Left colon (tissue), 2 donors: Measurements from ENCODE around the gene EVPLL. TPM values are rescaled to one million over a fixed set of nuclear protein-coding genes. Genes with fewer than 3 reads are reported as not detected.
"Not testable (repeated sequence)": the region's sequence is repeated elsewhere in the genome, so short reads cannot be mapped to it uniquely, and the experiment has no call there.

Experiments
- ATAC-seq: fragments of 200-7000 bp; cut with Tn5 transposase; one replicate; pipeline ENCODE4 v1.9.1; 2020; ENCODE audit warnings: mild to moderate bottlenecking, moderate library complexity
- DNase-seq, 2 donors: peaks; one replicate each; pipeline ENCODE4 v3.0.0-alpha.2; 2020
- intact Hi-C, 2 donors: fragments of 100-400 bp; cut with DNase I in 1 of 2; cut with micrococcal nuclease in 1 of 2; formaldehyde crosslinking; loops; one replicate each; pipeline versions ENCODE4 v1.11.2 to v1.14.0; 2022; cut with DNase I, micrococcal nuclease
- total RNA-seq, 2 donors: library from RNA; stranded (reverse); fragmentation: NEBNext Ultra II Directional; extraction: Animal tissue kit (Norgen Biotek cat#: 25700); gene quantifications; one replicate each; pipeline ENCODE4 v1.2.1, GENCODE V29; 2021
- donor health status: DM: no; HTN: no; CAD: no.
- donor health status: DM: yes; HTN: yes; CAD: no.

Gene EVPLL
- total RNA-seq, 2 donors from 2014 or later: 0.12 to 0.22 TPM

GRCh38 chr17:18374216-18374615 lies 3.4 kb upstream of the EVPLL start:
- ATAC-seq (no peak), DNase-seq (no peak)
- intact Hi-C loops: no loop called here

GRCh38 chr17:18378205-18378505 lies 577 bp downstream of the EVPLL start:
- DNase-seq (no peak), ATAC-seq (no peak)
- intact Hi-C loops: no loop called here

- ATAC-seq, intact Hi-C loops, DNase-seq: not testable (repeated sequence)
These were observed 1.0 kb downstream of the EVPLL start for GRCh38 chr17:18378614-18379013.

GRCh38 chr17:18379246-18380146 lies 1.9 kb downstream of the EVPLL start:
- ATAC-seq (peak; percentile 74), DNase-seq (peak in 1 of 2 donors; percentile 48)
- intact Hi-C loops: no loop called here

GRCh38 chr17:18380471-18381157 lies 3.0 kb downstream of the EVPLL start:
- no peak for DNase-seq

GRCh38 chr17:18381158-18381952 lies 3.8 kb downstream of the EVPLL start:
- intact Hi-C loops: no loop called here
- no peak for DNase-seq
- ATAC-seq: no peak

More at GRCh38 chr17:18380471-18381157, 3.0 kb downstream of the EVPLL start:
- intact Hi-C loops: no loop called here
- ATAC-seq: peak; percentile 20

GRCh38 chr17:18381953-18382245 lies 4.3 kb downstream of the EVPLL start:
- ATAC-seq (no peak), DNase-seq (no peak)
- intact Hi-C loops: no loop called here

- intact Hi-C loops: no loop called here
- DNase-seq: no peak
- ATAC-seq: no peak
These were observed 5.0 kb downstream of the EVPLL start for GRCh38 chr17:18382441-18383078.

GRCh38 chr17:18383079-18383481 lies 5.5 kb downstream of the EVPLL start:
- ATAC-seq, DNase-seq: not testable (repeated sequence)

GRCh38 chr17:18384271-18384670 lies 6.7 kb downstream of the EVPLL start:
- intact Hi-C loops, DNase-seq, ATAC-seq: not testable (repeated sequence)

More at GRCh38 chr17:18383079-18383481, 5.5 kb downstream of the EVPLL start:
- intact Hi-C loops: not testable (repeated sequence)

GRCh38 chr17:18387583-18387982 lies 10.0 kb downstream of the EVPLL start:
- intact Hi-C loops, DNase-seq, ATAC-seq: not testable (repeated sequence)

GRCh38 chr17:18388266-18388665 lies 10.7 kb downstream of the EVPLL start:
- ATAC-seq, DNase-seq, intact Hi-C loops: not testable (repeated sequence)

- ATAC-seq, DNase-seq, intact Hi-C loops: not testable (repeated sequence)
These were observed 11.2 kb downstream of the EVPLL start for GRCh38 chr17:18388728-18389127.

GRCh38 chr17:18401872-18402590 lies 24.5 kb downstream of the EVPLL start:
- ATAC-seq: peak; percentile 78
- DNase-seq, intact Hi-C loops: not testable (repeated sequence)

- not testable (repeated sequence) for ATAC-seq, DNase-seq
These were observed 25.6 kb downstream of the EVPLL start for GRCh38 chr17:18403166-18403565.

GRCh38 chr17:18403604-18404003 lies 26.0 kb downstream of the EVPLL start:
- ATAC-seq, intact Hi-C loops, DNase-seq: not testable (repeated sequence)

More at GRCh38 chr17:18403166-18403565, 25.6 kb downstream of the EVPLL start:
- intact Hi-C loops: not testable (repeated sequence)

GRCh38 chr17:18408906-18409305 lies 31.3 kb downstream of the EVPLL start:
- intact Hi-C loops, DNase-seq, ATAC-seq: not testable (repeated sequence)

GRCh38 chr17:18409321-18409720 lies 31.7 kb downstream of the EVPLL start:
- not testable (repeated sequence) for DNase-seq

More at GRCh38 chr17:18409321-18409720, 31.7 kb downstream of the EVPLL start:
- ATAC-seq, intact Hi-C loops: not testable (repeated sequence)
